ENCODE results near the gene MGLL.
A peak's percentile ranks its signal among the peaks of the same experiment; 100 is the strongest.

MGLL gene

DNA sequence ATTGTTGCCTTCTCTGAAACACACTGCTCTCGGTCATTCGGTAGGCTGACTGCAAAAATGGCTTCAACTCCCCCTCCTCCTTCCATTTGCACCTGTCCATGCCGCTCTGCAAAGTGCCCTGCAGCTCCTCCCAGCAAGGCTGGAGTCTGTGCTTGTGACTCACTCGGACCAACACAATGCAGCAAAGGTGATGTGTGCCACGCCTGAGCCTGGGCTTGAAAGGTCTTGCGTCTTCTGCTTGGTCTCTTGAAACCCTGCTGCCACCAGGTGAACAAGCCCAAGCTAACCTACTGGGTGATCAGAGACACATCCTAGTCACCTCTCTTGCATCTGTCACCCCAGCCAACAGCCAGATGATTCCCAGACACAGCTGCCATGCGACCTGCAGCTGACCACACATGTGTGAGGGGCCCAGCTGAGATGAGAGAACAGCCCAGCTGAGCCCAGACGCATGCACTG is 71.1 kb downstream of the MGLL start:
- no peak for DNase-seq

DNA sequence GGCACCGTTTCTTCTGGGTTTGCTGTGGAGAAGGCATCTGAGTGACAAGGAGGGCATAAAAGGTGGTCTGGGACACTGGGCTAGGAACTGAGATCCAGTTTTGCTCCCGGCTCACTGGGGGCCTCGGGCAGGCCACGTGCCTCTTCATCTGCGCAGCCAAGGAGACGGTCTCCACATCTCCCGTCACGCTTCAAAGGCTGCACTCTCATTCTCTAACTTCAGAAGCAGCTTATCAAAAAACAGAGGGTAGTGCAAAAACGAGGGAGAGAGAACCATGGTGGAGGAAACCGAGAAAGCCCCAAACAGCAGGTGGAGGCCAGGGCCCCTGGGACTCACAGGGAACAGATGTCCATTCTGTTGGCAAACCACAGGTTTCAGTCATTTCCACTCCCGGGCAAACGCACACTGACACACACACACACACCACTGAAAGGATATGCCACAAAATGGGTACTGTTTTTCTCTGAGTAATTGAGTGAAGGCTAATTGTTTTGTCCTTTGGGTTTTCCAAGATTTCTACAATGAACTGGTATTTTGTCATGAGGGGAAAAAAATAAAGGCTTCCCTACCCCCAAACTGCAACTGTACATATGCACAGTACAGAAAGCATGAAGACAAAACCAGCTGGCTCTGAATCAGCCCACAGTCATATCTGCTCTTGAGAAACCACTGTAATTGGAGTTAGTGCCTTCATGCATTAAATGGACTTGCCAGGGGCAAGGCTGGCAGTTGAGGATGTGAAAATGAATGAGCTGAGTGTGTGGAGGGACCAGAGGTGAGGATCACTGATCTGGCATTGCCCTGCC is 71.9 kb downstream of the MGLL start:
- peak; percentile 33 for DNase-seq

DNA sequence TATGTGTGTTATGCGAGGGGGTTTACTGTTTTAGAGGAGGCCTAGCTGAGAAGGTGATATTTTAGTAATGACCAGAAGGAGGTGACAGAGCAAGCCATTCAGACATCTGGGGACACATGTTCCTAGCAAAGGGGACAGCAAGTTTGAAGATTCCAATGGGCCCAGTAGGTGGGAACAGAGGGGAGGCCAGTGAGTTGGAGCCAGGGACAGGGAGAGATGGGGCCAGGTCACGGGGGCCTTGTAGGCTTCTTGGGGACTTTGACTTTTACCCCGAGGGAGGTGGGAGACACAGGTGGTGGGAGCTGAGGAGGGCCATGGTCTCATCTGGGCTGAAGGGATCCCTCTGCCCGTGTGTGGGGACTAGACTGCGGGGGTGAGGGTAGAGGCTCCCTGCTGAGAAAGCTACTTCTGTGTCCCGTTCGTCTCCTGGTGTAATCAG is 72.5 kb downstream of the MGLL start:
- DNase-seq: no peak

DNA sequence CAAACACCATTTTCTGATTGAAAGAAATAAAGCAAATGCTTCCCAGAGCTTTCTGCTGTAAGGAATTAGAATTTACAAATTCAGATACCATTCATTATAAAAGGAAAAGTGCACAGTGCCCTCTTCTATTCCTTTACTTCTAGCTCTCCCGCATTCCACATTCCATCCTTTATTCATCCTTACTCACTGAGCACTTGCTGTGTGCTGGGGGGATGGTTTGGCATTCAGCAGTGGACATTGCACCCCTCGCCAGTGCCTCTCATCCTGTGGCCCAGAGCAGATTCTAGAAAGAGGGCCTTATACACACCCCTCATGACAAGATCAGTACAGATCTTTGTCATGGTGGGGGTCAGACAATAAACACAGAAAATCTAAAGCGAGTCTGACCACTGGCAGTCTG is 73.0 kb downstream of the MGLL start:
- no peak for DNase-seq

DNA sequence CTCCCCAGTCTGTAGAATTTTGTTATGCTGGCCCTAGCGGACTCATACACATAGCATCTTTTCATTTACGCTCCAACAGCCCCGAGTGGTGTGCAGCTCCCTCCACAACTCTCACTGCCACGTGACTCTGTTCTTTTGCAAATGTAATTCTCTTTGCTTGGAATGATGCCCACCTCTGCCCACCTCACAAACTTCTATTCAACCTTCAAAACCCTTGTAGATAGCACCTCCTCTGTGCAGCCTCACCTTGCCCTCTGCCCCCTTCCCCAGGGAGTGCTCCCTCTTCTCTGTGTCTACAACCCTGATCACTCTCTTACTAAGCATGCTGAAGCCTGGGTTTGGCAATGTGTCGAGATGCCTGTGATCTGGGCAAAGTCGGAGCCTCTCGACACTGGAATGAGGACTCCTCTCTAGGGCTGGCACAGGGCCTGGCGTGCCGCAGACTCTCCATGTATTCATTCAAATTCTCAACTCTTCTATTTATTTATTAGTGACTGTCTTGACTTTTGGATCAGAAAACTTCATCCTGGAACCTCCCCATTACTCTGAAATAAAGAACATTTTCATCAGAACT is 73.5 kb downstream of the MGLL start:
- DNase-seq: no peak

DNA sequence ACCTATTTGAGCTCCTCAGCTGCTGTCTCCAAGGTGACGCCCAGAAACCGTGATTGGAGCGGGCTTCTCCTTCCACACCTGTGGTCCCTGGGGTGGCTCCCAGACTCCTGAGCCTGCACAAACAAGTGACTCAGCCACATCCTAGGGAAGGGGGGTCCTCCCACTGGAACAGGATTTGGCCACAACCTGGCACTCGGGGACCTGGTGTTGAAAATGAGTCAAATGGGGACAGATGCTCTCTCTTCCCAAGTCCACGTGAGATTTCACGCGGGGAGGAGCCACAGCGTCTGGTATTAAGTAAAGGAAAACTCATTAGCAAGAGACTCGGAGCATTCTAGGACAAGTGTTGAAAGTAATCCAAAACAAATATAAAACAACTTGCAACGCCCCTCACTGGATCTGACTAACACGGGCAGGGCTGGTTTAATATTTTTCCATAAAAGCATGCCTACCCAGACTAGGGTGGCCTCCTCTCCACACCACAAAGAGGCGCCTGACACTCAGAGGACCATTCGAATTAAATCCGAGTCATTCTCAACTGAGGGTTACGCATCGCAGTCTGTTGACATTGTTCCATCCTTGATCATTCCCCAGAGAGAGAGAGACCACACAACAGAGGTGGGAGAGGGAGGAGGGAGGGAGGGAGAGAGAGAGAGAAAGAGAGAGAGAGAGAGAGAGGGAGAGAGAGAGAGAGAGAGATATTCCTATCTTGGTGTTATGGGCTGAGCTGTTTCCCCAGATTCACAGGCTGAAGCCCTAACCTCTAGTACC is 74.4 kb downstream of the MGLL start:
- no peak for DNase-seq

DNA sequence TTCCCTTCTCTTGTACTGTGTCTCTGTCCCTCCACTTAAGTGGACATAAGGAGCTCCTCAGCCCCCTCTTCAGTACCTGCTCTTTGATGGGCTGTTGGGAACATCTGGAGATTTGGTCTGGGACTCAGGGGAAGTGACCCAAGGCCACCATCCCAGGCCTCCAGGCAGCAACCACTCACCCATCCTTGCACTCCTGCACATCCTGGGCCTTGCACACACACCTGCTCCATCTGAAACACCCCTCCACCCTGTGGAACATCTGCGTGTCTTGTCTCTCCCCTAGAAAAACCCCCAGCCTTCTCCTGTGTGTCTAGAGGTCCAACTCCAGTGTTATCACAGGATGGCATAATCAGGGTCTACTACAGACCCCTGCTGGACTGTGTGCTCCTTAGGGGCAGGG is 75.2 kb downstream of the MGLL start:
- DNase-seq: no peak

DNA sequence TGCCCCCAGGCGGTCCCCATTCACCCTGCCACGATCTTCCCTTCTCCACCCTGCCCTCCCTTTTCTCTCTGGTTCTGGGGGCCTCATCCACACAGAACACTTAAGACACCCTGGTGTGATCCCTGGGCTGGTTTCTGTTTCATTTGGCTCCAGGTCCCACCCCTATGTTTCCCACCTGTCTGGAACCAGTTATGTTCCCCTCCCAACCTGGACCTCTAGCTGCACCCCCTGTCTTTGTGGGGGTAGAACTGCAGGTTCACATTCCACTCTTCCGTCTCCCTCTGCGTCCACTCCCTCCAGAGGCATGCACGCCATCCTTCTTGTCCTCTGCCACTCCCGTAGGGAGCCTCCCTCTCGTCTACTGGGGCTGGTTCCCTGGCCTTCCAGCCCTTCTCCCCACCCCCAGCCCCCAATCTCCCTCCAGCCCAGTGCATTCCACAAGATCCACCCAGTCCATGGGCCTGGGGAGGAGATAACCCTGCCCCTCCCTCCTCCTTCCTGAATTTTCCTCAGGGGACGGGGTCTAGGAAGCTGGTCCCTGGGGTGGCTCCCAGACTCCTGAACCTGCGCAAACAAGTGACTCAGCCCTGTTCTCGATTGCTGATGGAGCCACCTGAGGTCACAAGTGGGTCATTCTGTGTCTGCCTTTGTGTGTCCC is 75.8 kb downstream of the MGLL start:
- DNase-seq: no peak

DNA sequence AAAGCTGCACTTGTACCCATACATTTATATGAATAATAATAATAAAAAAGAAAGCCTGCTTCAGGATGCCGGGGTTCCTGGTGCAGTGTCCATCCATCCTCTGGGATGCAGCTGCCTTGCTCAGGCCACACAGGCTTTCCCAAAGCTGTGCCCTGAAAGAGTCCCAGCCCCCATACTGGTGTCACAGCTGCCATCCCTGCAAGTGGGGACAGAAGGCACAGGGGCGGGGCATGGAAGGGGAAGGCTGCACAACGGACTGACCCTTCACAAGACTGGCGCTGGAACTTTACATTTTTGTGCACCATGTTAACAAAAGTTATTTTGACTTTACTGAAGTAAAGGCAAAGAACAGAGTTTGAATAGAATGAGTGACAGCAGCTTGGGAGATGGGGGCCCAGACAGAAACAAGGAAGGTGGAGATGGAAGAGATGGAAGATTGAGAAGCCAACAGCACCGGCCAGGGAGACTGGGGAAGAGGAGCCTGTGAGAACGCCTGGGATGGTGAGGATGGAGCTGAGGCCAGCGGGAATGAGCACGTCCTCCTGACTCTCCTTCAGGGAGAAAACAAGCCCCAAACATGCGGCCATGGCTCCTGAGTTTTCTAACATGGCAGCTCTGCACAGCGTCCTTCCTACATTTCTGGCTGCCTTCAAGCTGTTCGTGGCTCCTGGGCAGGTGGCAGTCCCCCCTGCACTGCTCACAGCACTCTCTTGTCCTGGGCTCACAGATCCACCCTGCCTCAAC is 76.5 kb downstream of the MGLL start:
- DNase-seq: no peak

DNA sequence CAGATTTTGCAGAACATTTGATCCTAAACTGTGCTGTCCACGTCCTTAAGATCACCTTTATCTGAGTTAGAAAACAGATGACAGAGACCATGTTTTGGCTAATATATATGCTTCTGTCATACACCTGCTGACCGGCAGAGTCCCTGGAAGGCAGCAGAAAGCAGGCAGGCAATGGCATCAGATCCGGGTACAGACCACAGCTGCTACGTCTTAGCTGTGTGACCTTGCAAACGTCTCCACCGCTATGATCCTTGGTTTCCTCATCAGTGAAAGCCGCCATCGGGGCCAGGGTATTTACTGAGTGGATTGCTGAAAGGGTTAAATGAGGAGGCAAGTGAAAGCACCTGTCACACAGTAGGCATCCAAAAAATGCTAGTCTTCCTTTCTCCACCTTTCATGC is 77.4 kb downstream of the MGLL start:
- DNase-seq: no peak

DNA sequence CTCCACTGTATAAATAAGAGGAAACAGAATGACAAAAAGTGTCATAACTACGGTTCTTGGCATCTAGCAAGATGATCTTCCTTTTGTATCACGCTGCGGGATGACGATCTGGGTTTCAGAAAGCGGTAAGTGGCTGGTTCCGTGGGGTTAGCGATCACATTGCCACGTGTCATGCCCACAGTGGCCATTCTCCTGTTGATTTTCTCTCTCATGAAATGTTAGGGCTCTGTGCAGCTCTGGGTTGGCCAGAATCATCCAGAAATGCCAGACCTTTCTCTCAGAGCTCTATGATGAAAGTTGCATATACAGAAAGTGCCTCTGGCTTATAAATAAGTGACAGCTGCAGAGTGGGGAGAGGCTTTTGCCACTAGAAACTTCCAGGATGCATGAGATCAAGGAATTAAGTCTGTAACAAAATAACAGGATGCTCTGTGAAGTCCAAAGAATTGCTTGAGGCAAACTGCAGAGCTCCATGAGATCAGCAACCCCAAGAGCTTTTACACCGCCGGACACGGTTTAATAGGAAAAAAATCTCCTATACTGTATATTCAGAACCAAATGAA is 78.0 kb downstream of the MGLL start:
- DNase-seq: no peak

DNA sequence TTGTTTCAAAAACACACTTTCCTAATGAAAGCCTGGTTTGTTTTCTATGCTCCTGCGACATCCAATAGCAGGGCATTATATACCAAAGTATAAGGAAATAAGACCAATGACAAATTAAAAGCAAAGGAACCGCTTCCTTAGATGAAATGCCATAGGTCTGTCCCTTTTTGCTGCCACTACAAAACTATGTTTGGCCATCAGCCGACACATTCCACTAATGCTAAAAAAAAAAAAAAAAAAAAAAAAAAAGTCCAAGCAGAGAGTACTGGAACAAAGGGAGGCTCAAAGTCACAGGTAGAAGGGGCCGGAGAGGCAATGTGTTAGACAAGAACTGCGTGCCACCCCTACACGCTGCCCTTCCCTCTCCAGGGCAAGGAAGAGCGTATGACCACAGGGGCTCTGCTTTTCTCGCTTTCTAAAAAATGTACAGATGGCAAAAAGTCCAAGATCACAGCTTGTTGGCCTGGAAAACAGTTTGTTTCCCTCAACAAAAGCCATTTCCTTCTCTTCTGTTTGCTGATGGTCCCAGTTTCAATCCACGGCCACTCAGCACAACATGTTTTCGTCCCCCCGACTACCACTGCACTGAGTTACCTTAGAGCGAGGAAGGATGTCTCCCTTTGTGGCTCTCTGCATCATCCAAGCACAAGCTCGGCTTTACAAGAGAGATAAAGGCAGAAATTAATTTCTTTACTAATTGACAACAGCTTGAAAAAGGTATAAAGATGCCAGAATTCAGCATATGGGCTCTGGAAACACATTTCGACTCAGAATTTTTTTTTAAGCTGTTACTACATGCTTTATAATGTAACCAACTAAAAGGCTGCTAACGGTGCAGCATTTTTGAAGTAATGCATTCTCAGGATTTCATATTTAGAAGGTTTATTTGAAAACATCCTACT is 78.7 kb downstream of the MGLL start:
- DNase-seq: no peak

DNA sequence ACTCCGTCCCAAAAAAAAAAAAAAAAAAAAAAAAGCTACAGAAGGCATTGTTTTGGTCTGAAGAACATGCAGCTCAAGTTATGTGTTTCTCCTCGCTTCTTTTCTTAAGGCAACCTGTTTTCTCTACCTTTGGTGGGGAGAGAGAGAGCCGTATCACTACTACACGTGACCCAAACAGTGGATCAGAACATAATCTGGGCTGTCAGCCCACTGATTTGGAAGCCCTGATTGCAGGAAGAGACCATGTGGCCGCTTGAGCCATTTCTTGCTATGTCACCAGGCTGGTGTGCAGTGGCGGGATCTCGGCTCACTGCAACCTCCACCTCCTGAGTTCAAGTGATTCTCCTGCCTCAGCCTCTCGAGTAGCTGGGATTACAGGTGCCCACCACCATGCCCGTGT is 79.7 kb downstream of the MGLL start:
- DNase-seq: no peak

DNA sequence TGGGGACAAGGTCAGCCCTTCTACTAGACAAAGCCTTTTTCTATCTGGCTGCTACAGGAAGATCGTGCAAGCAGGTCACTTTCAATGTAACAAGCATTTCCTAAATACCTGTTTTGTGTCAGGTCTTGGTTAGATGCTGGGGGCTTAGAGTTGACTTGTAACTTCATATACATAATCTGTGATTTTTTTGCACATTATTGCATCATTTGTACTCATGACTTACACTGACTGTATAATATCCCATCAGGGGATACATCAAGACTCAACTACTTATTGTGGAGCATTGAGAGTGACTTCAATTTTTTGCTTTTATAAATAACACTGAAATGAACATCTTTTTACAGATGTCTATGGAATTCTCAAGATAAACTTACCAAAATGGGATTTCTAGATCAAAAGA is 80.6 kb downstream of the MGLL start:
- no peak for DNase-seq

DNA sequence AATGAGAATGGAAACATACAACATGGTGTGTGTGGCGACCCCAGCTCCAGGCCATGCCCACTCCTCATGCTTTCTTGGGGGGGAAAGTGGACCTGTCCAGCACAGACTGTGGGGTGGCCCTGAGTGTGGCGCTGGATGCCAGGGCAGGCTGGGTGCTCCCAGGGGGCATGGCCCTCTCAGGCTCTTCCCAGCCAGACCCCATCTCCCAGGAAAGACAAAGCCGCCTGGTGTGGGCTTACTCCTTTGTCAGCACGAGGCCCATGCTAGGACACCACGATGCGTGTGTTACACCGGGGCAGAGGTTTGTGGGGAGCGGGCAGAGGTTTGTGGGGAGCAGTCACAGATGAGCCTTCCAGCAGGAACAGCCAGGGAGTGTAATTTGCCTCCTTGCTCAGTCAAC is 81.1 kb downstream of the MGLL start:
- no peak for DNase-seq

DNA sequence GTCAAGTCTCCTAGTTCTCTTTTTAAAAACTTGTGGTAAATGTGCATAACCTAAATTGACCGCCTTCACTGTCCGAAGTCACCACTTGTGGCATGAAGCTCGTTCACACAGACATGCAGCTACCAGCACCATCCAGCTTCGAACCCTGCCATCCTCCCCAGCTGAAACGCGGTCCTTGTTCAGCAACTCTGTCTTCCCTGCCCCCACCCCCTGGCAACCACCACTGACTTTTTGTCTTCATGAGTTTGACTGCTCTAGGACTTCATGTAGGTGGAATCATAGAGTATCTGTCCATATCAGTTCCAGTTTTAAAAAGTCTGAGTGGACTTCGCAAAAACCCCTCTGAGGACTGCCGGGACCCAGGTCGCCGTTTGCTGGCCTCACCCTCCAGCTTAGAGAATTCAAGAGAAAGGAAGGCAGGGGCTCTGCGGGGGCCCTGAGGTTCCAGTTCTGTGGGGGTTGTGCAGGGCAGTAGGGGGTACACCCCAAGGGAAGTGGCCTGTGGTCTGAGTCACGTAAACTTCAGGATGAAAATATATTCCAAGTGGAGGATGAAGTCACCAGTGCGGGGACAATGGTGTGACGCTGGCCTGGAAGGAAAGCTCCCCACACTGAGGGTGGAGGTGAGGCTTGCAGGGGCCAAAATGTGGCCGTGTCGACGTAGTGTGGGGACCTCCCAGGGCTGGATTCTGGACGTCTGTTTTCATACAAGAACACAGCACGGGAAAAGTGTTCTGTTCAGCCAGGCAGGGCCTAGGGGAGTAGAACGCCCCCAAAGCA is 82.0 kb downstream of the MGLL start:
- DNase-seq: no peak

DNA sequence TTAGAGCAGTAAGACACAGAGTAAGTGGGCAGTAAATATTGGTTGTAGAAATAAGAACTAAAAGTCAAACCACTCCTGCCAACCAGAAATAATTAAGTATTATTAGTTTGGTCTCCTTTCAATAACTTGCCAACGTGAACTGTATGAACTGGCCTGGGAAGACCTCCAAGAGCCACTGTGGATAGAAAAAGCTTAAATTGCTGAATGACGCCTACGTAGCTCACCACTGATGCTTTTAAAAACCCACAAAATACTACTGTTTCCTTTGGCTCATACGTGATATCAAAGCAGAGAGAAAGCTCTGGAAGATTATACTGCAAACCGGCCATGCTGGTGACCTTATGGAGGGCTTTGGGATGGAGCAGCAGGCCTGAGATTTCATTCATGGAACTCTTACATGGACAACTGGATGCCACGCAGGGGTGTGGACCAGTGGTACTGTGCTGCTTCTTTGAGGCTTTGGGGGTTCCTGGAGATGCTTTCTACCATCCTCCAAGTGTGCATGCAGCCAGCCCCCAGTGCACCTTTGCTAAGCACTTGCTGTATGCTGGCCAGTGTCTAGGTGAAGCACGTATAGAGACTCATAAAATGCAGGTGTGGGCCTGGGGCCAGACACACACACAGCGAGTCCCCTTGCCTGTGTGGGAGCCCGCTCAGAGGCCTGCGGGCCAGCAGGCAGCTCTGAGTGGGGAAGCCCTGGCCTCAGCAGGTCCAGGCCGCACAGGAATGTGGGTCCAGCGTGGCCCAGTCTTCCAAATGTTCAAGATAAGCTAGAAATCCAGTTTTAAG is 82.8 kb downstream of the MGLL start:
- no peak for DNase-seq

DNA sequence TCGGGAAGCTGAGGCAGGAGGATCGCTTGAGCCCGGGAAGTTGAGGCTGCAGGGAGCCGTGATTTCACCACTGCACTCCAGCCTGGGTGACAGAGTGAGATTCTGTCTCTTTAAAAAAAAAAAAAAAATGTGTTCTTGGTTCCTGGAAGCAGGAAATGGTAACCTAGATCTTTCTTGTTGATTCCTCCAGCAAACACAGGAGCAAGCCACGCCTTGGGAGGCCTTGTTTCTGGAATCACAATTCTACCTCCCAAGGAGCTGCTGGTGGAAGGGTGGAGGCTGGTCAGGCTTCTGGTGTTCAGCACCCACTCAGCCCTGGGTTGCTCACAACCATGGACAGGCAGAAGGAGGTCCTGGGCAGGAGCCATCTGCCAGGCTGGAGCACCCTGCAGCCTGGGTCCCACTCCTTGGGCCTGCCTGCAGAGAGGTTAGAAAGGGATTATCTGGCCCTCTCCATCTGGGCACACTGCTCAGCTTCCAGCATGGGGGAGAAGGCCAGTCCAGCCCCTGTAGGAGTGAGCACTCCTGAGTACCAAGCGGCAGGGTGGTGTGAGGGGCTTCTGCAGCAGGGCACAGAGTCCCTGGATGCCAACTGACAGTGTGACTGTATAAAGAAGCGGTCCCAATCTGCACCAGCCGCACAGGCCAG is 84.0 kb downstream of the MGLL start:
- DNase-seq: no peak

Data from stimulated activated CD8-positive, alpha-beta memory T cell treated with anti-CD3 and anti-CD28 coated beads, Interleukin-4, amount 100 ng/mL, for 48 hours (primary cell).